Lower leg skin (tissue), 3 donors: ENCODE results near the gene ADPGK.

ENCODE experiments used
- POLR2A ChIP-seq, 2 donors: fragments of 450-650 bp; IDR thresholded peaks; one replicate each; pipeline ENCODE4 v1.6.1; 2016 to 2017; ENCODE audit warnings: antibody characterized with exemption in 2 of 2, mild to moderate bottlenecking in 1 of 2, moderate library complexity in 1 of 2
- TF ChIP-seq, protein P1 (sequence below), 3 donors: fragments of 450-650 bp; IDR thresholded peaks; one replicate each; pipeline ENCODE4 v1.5.1; 2016; ENCODE audit warnings: antibody characterized with exemption in 3 of 3, mild to moderate bottlenecking in 3 of 3, moderate library complexity in 2 of 3

GRCh38 chr15:72796515-72797337 is 13.2 kb upstream of the ADPGK start:
- TF ChIP-seq POLR2A (IDR thresholded peaks at IDR 0.05) = no peak
- TF ChIP-seq, protein P1, sequence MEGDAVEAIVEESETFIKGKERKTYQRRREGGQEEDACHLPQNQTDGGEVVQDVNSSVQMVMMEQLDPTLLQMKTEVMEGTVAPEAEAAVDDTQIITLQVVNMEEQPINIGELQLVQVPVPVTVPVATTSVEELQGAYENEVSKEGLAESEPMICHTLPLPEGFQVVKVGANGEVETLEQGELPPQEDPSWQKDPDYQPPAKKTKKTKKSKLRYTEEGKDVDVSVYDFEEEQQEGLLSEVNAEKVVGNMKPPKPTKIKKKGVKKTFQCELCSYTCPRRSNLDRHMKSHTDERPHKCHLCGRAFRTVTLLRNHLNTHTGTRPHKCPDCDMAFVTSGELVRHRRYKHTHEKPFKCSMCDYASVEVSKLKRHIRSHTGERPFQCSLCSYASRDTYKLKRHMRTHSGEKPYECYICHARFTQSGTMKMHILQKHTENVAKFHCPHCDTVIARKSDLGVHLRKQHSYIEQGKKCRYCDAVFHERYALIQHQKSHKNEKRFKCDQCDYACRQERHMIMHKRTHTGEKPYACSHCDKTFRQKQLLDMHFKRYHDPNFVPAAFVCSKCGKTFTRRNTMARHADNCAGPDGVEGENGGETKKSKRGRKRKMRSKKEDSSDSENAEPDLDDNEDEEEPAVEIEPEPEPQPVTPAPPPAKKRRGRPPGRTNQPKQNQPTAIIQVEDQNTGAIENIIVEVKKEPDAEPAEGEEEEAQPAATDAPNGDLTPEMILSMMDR (IDR thresholded peaks at IDR 0.05) = no peak
